Fibroblast of lung (primary cell): Measurements from ENCODE around the gene ATP13A2. TPM values are rescaled to one million over a fixed set of nuclear protein-coding genes. Genes with fewer than 3 reads are reported as not detected.

ENCODE experiments used
- DNase-seq, 2 donors: peaks; one replicate each; pipeline versions ENCODE4 v3.0.0 to v3.0.0-alpha.2; 2010; ENCODE audit warnings: low read depth in 2 of 2
- H2AFZ ChIP-seq: 2 replicates; pipeline ENCODE4 v1.5.1; 2012; ENCODE audit warnings: low read length, control low read depth, inconsistent platforms
- H3K27ac ChIP-seq: 2 replicates; pipeline ENCODE4 v1.5.1; 2011; ENCODE audit warnings: low read length, control low read depth; ENCODE audit not compliant: insufficient read depth
- H3K27me3 ChIP-seq: 2 replicates; pipeline ENCODE4 v1.5.1; 2011; ENCODE audit warnings: mild to moderate bottlenecking, low read length; ENCODE audit not compliant: control insufficient read depth, insufficient read depth
- H3K36me3 ChIP-seq: 2 replicates; pipeline ENCODE4 v1.5.1; 2011; ENCODE audit warnings: low read length; ENCODE audit not compliant: control insufficient read depth, insufficient read depth
- H3K4me1 ChIP-seq: 2 replicates; pipeline ENCODE4 v1.5.1; 2011; ENCODE audit warnings: low read length; ENCODE audit not compliant: control insufficient read depth, insufficient read depth; ENCODE audit errors: extremely low read depth
- H3K4me2 ChIP-seq: 2 replicates; pipeline ENCODE4 v1.5.1; 2011; ENCODE audit warnings: low read length, control low read depth; ENCODE audit not compliant: insufficient read depth; ENCODE audit errors: extremely low read depth
- H3K4me3 ChIP-seq, 4 experiments: fragments of 200-600 bp in 1 of 4; sonication (generic) in 1 of 4; replicated peaks in 1 of 4; 2 replicates each; pipeline ENCODE4 v1.5.1; 2011 to 2016; ENCODE audit warnings: low read length in 4 of 4, low read depth in 3 of 4, mild to moderate bottlenecking in 3 of 4, control low read depth in 2 of 4, inconsistent platforms in 1 of 4, mixed read lengths in 1 of 4; ENCODE audit not compliant: insufficient read depth in 1 of 4; ENCODE audit errors: control extremely low read depth in 1 of 4
- H3K79me2 ChIP-seq: 2 replicates; pipeline ENCODE4 v1.5.1; 2012; ENCODE audit warnings: mild to moderate bottlenecking, low read length, inconsistent platforms; ENCODE audit not compliant: control insufficient read depth, insufficient read depth
- H3K9ac ChIP-seq: 2 replicates; pipeline ENCODE4 v1.5.1; 2011; ENCODE audit warnings: mild to moderate bottlenecking, low read length, control low read depth; ENCODE audit not compliant: insufficient read depth
- H3K9me3 ChIP-seq: 2 replicates; pipeline ENCODE4 v1.5.1; 2012; ENCODE audit warnings: low read depth, low read length; ENCODE audit not compliant: control insufficient read depth, insufficient read depth
- H4K20me1 ChIP-seq: 2 replicates; pipeline ENCODE4 v1.5.1; 2011; ENCODE audit warnings: low read length; ENCODE audit not compliant: control insufficient read depth, insufficient read depth; ENCODE audit errors: extremely low read depth
- CTCF ChIP-seq, 2 donors: IDR thresholded peaks in 1 of 2; conservative IDR thresholded peaks in 1 of 2; 1 replicate in 1 of 2; 2 replicates in 1 of 2; pipeline ENCODE4 v1.5.1; 2011 to 2012; ENCODE audit warnings: low read length in 2 of 2, control low read depth in 1 of 2, inconsistent platforms in 1 of 2, low read depth in 1 of 2, mild to moderate bottlenecking in 1 of 2
- EZH2 ChIP-seq: IDR thresholded peaks from 2 replicates; pipeline ENCODE4 v1.5.1; 2012; ENCODE audit warnings: low read length, control low read depth, mild to moderate bottlenecking; ENCODE audit errors: missing control alignments
- polyA plus RNA-seq, 2 donors: library from polyadenylated mRNA; depleted of rRNA in 1 of 2; stranded (reverse) in 1 of 2; unstranded in 1 of 2; fragments of >200 nt; gene quantifications; 2 replicates each; pipeline ENCODE4 v1.2.1, GENCODE V29; 2011 to 2012; ENCODE audit warnings: missing spikeins in 1 of 2
- total RNA-seq: library from RNA; depleted of rRNA; stranded (reverse); fragments of >200 nt; gene quantifications from 2 replicates; pipeline ENCODE4 v1.2.1, GENCODE V29; 2014

Gene ATP13A2
- total and polyA plus RNA-seq, 2 donors (not counting 1 experiment from before 2014, with no cell fraction given), result 6.5 to 10.9 TPM

- Histone ChIP-seq H3K36me3 (no peaks in the 10 kb centered on the region), H3K79me2 (no peaks in the 10 kb centered on the region), H3K4me1 (peaks cover 3% of the 10 kb centered on the region), H3K4me3 (no peak overlapping the region), H2AFZ (no peak overlapping the region), H3K4me2 (no peak overlapping the region), H3K27ac (no peak overlapping the region), H3K9ac (no peak overlapping the region), H4K20me1 (no peaks in the 10 kb centered on the region), H3K27me3 (no peaks in the 10 kb centered on the region), H3K9me3 (no peaks in the 10 kb centered on the region)
- no peak for TF ChIP-seq CTCF (conservative IDR thresholded peaks at IDR 0.05 in 1 of 2, IDR thresholded peaks at IDR 0.05 in 1 of 2; ENCODE audit: low read depth in 1 of 2, low read length in 2 of 2)
- TF ChIP-seq EZH2, result no peak
- no peak for DNase-seq
Measured at GRCh38 chr1:16957731-16958130, 54.0 kb downstream of the ATP13A2 start.

- Histone ChIP-seq H3K36me3 (no peaks in the 10 kb centered on the region), H3K27me3 (no peaks in the 10 kb centered on the region), H3K4me3 (no peak overlapping the region), H3K79me2 (no peaks in the 10 kb centered on the region), H3K4me2 (no peak overlapping the region), H3K4me1 (peaks cover 3% of the 10 kb centered on the region), H2AFZ (no peak overlapping the region), H3K9me3 (no peaks in the 10 kb centered on the region), H4K20me1 (no peaks in the 10 kb centered on the region), H3K9ac (no peak overlapping the region), H3K27ac (no peak overlapping the region)
- no peak for DNase-seq
- TF ChIP-seq EZH2, result no peak
- TF ChIP-seq CTCF (conservative IDR thresholded peaks at IDR 0.05 in 1 of 2, IDR thresholded peaks at IDR 0.05 in 1 of 2; ENCODE audit: low read depth in 1 of 2, low read length in 2 of 2), result no peak
Measured at GRCh38 chr1:16956775-16957174, 55.0 kb downstream of the ATP13A2 start.

GRCh38 chr1:16955186-16955585, 56.5 kb downstream of the ATP13A2 start:
- no peaks in the 10 kb centered on the region for H3K36me3 ChIP-seq
- no peaks in the 10 kb centered on the region for H3K9me3 ChIP-seq
- no peak for TF ChIP-seq CTCF (conservative IDR thresholded peaks at IDR 0.05 in 1 of 2, IDR thresholded peaks at IDR 0.05 in 1 of 2; ENCODE audit: low read depth in 1 of 2, low read length in 2 of 2)
- TF ChIP-seq EZH2, result no peak
- DNase-seq, result no peak
- no peak overlapping the region for H3K4me2 ChIP-seq
- H3K27me3 ChIP-seq, result no peaks in the 10 kb centered on the region
- H2AFZ ChIP-seq, result no peak overlapping the region
- H3K9ac ChIP-seq, result no peak overlapping the region
- no peak overlapping the region for H3K27ac ChIP-seq
- no peaks in the 10 kb centered on the region for H4K20me1 ChIP-seq
- H3K79me2 ChIP-seq, result no peaks in the 10 kb centered on the region
- no peaks in the 10 kb centered on the region for H3K4me1 ChIP-seq
- H3K4me3 ChIP-seq, result no peak overlapping the region
